Kidney (tissue), 14 donors: Measurements from ENCODE around the gene CRK. TPM values are rescaled to one million over a fixed set of nuclear protein-coding genes. Genes with fewer than 3 reads are reported as not detected.

ENCODE experiments used
- DNase-seq, 5 donors: peaks; one replicate each; pipeline ENCODE4 v3.0.0-alpha.2; 2013 to 2020
- FAIRE-seq: peaks from 2 replicates; lab custom pipeline; 2012; peaks lifted over from hg19 to GRCh38; lab: Jason Lieb, UNC
- H3K27ac ChIP-seq, 2 donors: one replicate each; pipeline ENCODE4 v1.7.0; 2013; ENCODE audit warnings: low read depth in 2 of 2, low read length in 2 of 2, inconsistent platforms in 1 of 2
- H3K27me3 ChIP-seq: one replicate; pipeline ENCODE4 v1.7.1; 2013; ENCODE audit warnings: low read length, inconsistent platforms; ENCODE audit not compliant: control insufficient read depth, insufficient read depth
- H3K36me3 ChIP-seq, 3 donors: one replicate each; pipeline versions ENCODE4 v1.7.0 to v1.7.1; 2013; ENCODE audit warnings: low read length in 3 of 3, control low read depth in 1 of 3, inconsistent platforms in 1 of 3; ENCODE audit not compliant: insufficient read depth in 3 of 3, control insufficient read depth in 2 of 3
- H3K4me1 ChIP-seq, 3 donors: one replicate each; pipeline versions ENCODE4 v1.7.0 to v1.7.1; 2013; ENCODE audit warnings: low read length in 3 of 3, inconsistent platforms in 1 of 3, low read depth in 1 of 3; ENCODE audit not compliant: control insufficient read depth in 2 of 3, insufficient read depth in 2 of 3
- H3K4me3 ChIP-seq, 3 donors: one replicate each; pipeline versions ENCODE4 v1.7.0 to v1.8.1; 2013; ENCODE audit warnings: low read length in 3 of 3, control low read depth in 1 of 3, inconsistent platforms in 1 of 3
- H3K9ac ChIP-seq, 3 donors: one replicate each; pipeline versions ENCODE4 v1.7.0 to v1.7.1; 2013; ENCODE audit warnings: low read length in 3 of 3, control low read depth in 1 of 3, inconsistent platforms in 1 of 3
- H3K9me3 ChIP-seq, 3 donors: one replicate each; pipeline versions ENCODE4 v1.7.0 to v1.7.1; 2013; ENCODE audit warnings: low read length in 3 of 3, control low read depth in 1 of 3, inconsistent platforms in 1 of 3; ENCODE audit not compliant: control insufficient read depth in 2 of 3, insufficient read depth in 1 of 3
- CTCF ChIP-seq: IDR thresholded peaks from 3 replicates; pipeline ENCODE4 v1.5.1; 2012; ENCODE audit warnings: mild to moderate bottlenecking, moderate library complexity, borderline replicate concordance; ENCODE audit not compliant: insufficient read depth; ENCODE audit errors: extremely low read depth
- intact Hi-C: fragments of 100-400 bp; cut with DNase I; formaldehyde crosslinking; loops from one replicate; pipeline ENCODE4 v1.11.1; 2022
- polyA plus RNA-seq: library from polyadenylated mRNA; stranded (reverse); fragments of 350-450 nt; fragmentation: Illumina TruSeq; extraction: RNeasy Lipid Tissue Mini Kit (QIAGEN cat#74804); gene quantifications from one replicate; pipeline ENCODE4 v1.2.3, GENCODE V29; 2014; ENCODE audit warnings: low read depth, low replicate concordance; ENCODE audit not compliant: insufficient read depth
- total RNA-seq: library from RNA; stranded (reverse); fragmentation: NEBNext Ultra II Directional; extraction: Animal tissue kit (Norgen Biotek cat#: 25700); gene quantifications from one replicate; pipeline ENCODE4 v1.2.1, GENCODE V29; 2021
- donor health status: control.
- donor health status: control.
- donor health status: control.
- donor health status: control.
- donor health status: control.
- donor health status: DM: yes; HTN: yes; CAD: no.
- donor health status: Normal renal cell carcinoma (clear cell type).

CRK gene
- total and polyA plus RNA-seq, 2 donors from 2014 or later: 26.8 to 61.3 TPM

- Histone ChIP-seq H3K36me3 (peaks cover 0 to 25% (median 3%) of the 10 kb centered on the region in 3 donors), H3K27ac (peak overlapping the region in 1 of 2 donors; percentile 23)
These were observed 19.4 kb upstream of the CRK start for GRCh38 chr17:1475321-1475854.

GRCh38 chr17:1474402-1475189, 18.6 kb upstream of the CRK start:
- no peak for FAIRE-seq
- H3K9ac ChIP-seq: no peak overlapping the region
- H3K4me1 ChIP-seq: no peaks in the 10 kb centered on the region
- H3K9me3 ChIP-seq: no peaks in the 10 kb centered on the region
- H3K36me3 ChIP-seq: peaks cover 0 to 25% (median 2%) of the 10 kb centered on the region in 3 donors
- no peaks in the 10 kb centered on the region for H3K27me3 ChIP-seq
- H3K27ac ChIP-seq: no peak overlapping the region
- peak; percentile 47 to 90 (median 73) for DNase-seq
- no peak for TF ChIP-seq CTCF
- no peak overlapping the region for H3K4me3 ChIP-seq
- intact Hi-C loops: no loop called here

More at GRCh38 chr17:1475321-1475854, 19.4 kb upstream of the CRK start:
- no peak overlapping the region for H3K4me3 ChIP-seq
- H3K27me3 ChIP-seq: no peaks in the 10 kb centered on the region
- FAIRE-seq (no peak), DNase-seq (no peak)
- intact Hi-C loops: no loop called here
- no peak overlapping the region for H3K9ac ChIP-seq
- H3K9me3 ChIP-seq: no peaks in the 10 kb centered on the region
- TF ChIP-seq CTCF: no peak
- H3K4me1 ChIP-seq: no peaks in the 10 kb centered on the region

GRCh38 chr17:1473841-1474240, 17.8 kb upstream of the CRK start:
- H3K4me3 ChIP-seq: no peak overlapping the region
- H3K27ac ChIP-seq: no peak overlapping the region
- H3K9me3 ChIP-seq: no peaks in the 10 kb centered on the region
- no peaks in the 10 kb centered on the region for H3K27me3 ChIP-seq
- no peak overlapping the region for H3K9ac ChIP-seq
- FAIRE-seq: no peak
- DNase-seq: no peak
- no peak for TF ChIP-seq CTCF
- H3K36me3 ChIP-seq: peaks cover 0 to 31% (median 7%) of the 10 kb centered on the region in 3 donors
- intact Hi-C loops: no loop called here
- no peaks in the 10 kb centered on the region for H3K4me1 ChIP-seq
